Activated CD4-positive, alpha-beta memory T cell treated with anti-CD3 and anti-CD28 coated beads for 36 hours (primary cell): Measurements from ENCODE around the gene INTS7. TPM values are rescaled to one million over a fixed set of nuclear protein-coding genes. Genes with fewer than 3 reads are reported as not detected.
"Not testable (repeated sequence)": the region's sequence is repeated elsewhere in the genome, so short reads cannot be mapped to it uniquely, and the experiment has no call there.

ENCODE experiments used
- CTCF ChIA-PET: fragments of 350-600 bp; sonication (Branson Sonifier 250); formaldehyde crosslinking; loops from one replicate; lab custom pipeline; 2021; ENCODE audit warnings: antibody characterized with exemption, inconsistent platforms; lab: Charles Lee
- POLR2A ChIA-PET: fragments of 350-600 bp; sonication (Branson Sonifier 250); formaldehyde crosslinking; loops from one replicate; lab custom pipeline; 2021; ENCODE audit warnings: antibody characterized with exemption; lab: Charles Lee
- DNase-seq: peaks from one replicate; pipeline ENCODE4 v3.0.0-alpha.2; 2020
- H3K27ac Mint-ChIP-seq: one replicate; pipeline ENCODE4 v1.8.0; 2021; ENCODE audit warnings: mixed read lengths
- H3K27me3 Mint-ChIP-seq: one replicate; pipeline ENCODE4 v1.8.0; 2021; ENCODE audit warnings: mixed read lengths
- H3K36me3 Mint-ChIP-seq: one replicate; pipeline ENCODE4 v1.8.0; 2021; ENCODE audit warnings: mixed read lengths
- H3K4me1 Mint-ChIP-seq: one replicate; pipeline ENCODE4 v1.8.0; 2021; ENCODE audit warnings: low read depth, mixed read lengths
- H3K4me3 Mint-ChIP-seq: one replicate; pipeline ENCODE4 v1.8.0; 2021; ENCODE audit warnings: mild to moderate bottlenecking, mixed read lengths
- H3K9me3 Mint-ChIP-seq: one replicate; pipeline ENCODE4 v1.8.0; 2021; ENCODE audit warnings: mixed read lengths
- intact Hi-C: fragments of 100-400 bp; cut with micrococcal nuclease; formaldehyde crosslinking; loops from one replicate; pipeline ENCODE4 v1.15.1; 2023
- total RNA-seq, 2 experiments: library from RNA; stranded (reverse); gene quantifications; one replicate each; pipeline ENCODE4 v1.2.3, GENCODE V29; 2021

INTS7 gene
- total RNA-seq, 2 experiments from 2014 or later: 19.3 to 19.6 TPM

- POLR2A ChIA-PET: no interaction called here
- no peaks in the 10 kb centered on the region for H3K27me3 Mint-ChIP-seq
- intact Hi-C loops: no loop called here
Measured at GRCh38 chr1:212010004-212010403, 25.4 kb downstream of the INTS7 start.

GRCh38 chr1:212009561-212009960 is 25.8 kb downstream of the INTS7 start:
- intact Hi-C loops: no loop called here
- Mint-ChIP-seq H3K27ac (no peak overlapping the region), H3K27me3 (no peaks in the 10 kb centered on the region), H3K36me3 (peaks cover 19% of the 10 kb centered on the region), H3K4me3 (no peak overlapping the region), H3K4me1 (no peaks in the 10 kb centered on the region), H3K9me3 (no peaks in the 10 kb centered on the region)
- ChIA-PET CTCF (interaction anchor here (1.0 to 2.0 kb wide), 5 partner anchors 26 to 448 kb away, joined by 3 to 15 read pairs (median 5); partner anchors contain the start of genes DTL and INTS7), POLR2A (no interaction called here)
- DNase-seq: no peak

More at GRCh38 chr1:212010004-212010403, 25.4 kb downstream of the INTS7 start:
- CTCF ChIA-PET: interaction anchor here (1.0 to 2.0 kb wide), 5 partner anchors 25 to 448 kb away, joined by 3 to 15 read pairs (median 5); partner anchors contain the start of genes DTL and INTS7
- Mint-ChIP-seq H3K27ac (no peak overlapping the region), H3K4me3 (no peak overlapping the region), H3K36me3 (peaks cover 17% of the 10 kb centered on the region), H3K4me1 (no peaks in the 10 kb centered on the region), H3K9me3 (no peaks in the 10 kb centered on the region)
- no peak for DNase-seq

- ChIA-PET POLR2A (no interaction called here), CTCF (interaction anchor here (1.8 kb wide), 1 partner anchor 27 kb away, joined by 4 read pairs; the partner anchor contains the start of gene INTS7)
- intact Hi-C loops: no loop called here
- H3K27ac Mint-ChIP-seq: no peak overlapping the region
- peaks cover 4% of the 10 kb centered on the region for H3K4me1 Mint-ChIP-seq
- no peak for DNase-seq
- H3K27me3 Mint-ChIP-seq: no peaks in the 10 kb centered on the region
- no peaks in the 10 kb centered on the region for H3K9me3 Mint-ChIP-seq
- H3K36me3 Mint-ChIP-seq: peaks cover 18% of the 10 kb centered on the region
- no peak overlapping the region for H3K4me3 Mint-ChIP-seq
Measured at GRCh38 chr1:212007886-212008285, 27.5 kb downstream of the INTS7 start.

GRCh38 chr1:212007178-212007577 is 28.2 kb downstream of the INTS7 start:
- no peak for DNase-seq
- H3K4me1 Mint-ChIP-seq: peaks cover 7% of the 10 kb centered on the region
- H3K27ac Mint-ChIP-seq: no peak overlapping the region
- no peaks in the 10 kb centered on the region for H3K27me3 Mint-ChIP-seq
- H3K36me3 Mint-ChIP-seq: peaks cover 22% of the 10 kb centered on the region
- ChIA-PET CTCF (interaction anchor here (0.7 to 1.8 kb wide), 2 partner anchors 28 to 312 kb away, joined by 3 to 4 read pairs; partner anchors contain the start of gene INTS7), POLR2A (no interaction called here)
- no peaks in the 10 kb centered on the region for H3K9me3 Mint-ChIP-seq
- H3K4me3 Mint-ChIP-seq: no peak overlapping the region
- intact Hi-C loops: no loop called here

GRCh38 chr1:212004895-212005608 is 30.3 kb downstream of the INTS7 start:
- Mint-ChIP-seq H3K27ac (no peak overlapping the region), H3K4me1 (peaks cover 7% of the 10 kb centered on the region), H3K27me3 (no peaks in the 10 kb centered on the region), H3K36me3 (peaks cover 23% of the 10 kb centered on the region), H3K4me3 (no peak overlapping the region), H3K9me3 (no peaks in the 10 kb centered on the region)
- ChIA-PET POLR2A (no interaction called here), CTCF (interaction anchor here (1.2 kb wide), 2 partner anchors 29 to 307 kb away, joined by 3 to 4 read pairs; no protein-coding TSS in a partner anchor)
- no peak for DNase-seq
- intact Hi-C loops: no loop called here

GRCh38 chr1:212002536-212002935 is 32.8 kb downstream of the INTS7 start:
- H3K36me3 Mint-ChIP-seq: peaks cover 19% of the 10 kb centered on the region
- CTCF ChIA-PET: interaction anchor here (0.6 to 1.7 kb wide), 4 partner anchors 10 to 304 kb away, joined by 3 to 7 read pairs (median 4); partner anchors contain the start of genes DTL and INTS7
- H3K9me3 Mint-ChIP-seq: no peaks in the 10 kb centered on the region

GRCh38 chr1:211997426-211997825 is 37.9 kb downstream of the INTS7 start:
- H3K27me3 Mint-ChIP-seq, H3K27ac Mint-ChIP-seq, CTCF ChIA-PET, H3K9me3 Mint-ChIP-seq, intact Hi-C loops, H3K4me3 Mint-ChIP-seq, POLR2A ChIA-PET, H3K4me1 Mint-ChIP-seq, DNase-seq: not testable (repeated sequence)
- H3K36me3 Mint-ChIP-seq: peaks cover 10% of the 10 kb centered on the region

More at GRCh38 chr1:212002536-212002935, 32.8 kb downstream of the INTS7 start:
- POLR2A ChIA-PET: no interaction called here
- no peaks in the 10 kb centered on the region for H3K27me3 Mint-ChIP-seq
- no peak for DNase-seq
- no peak overlapping the region for H3K27ac Mint-ChIP-seq
- no peak overlapping the region for H3K4me3 Mint-ChIP-seq
- H3K4me1 Mint-ChIP-seq: peaks cover 7% of the 10 kb centered on the region
- intact Hi-C loops: no loop called here

GRCh38 chr1:211991695-211992094 is 43.7 kb downstream of the INTS7 start:
- H3K4me3 Mint-ChIP-seq: no peak overlapping the region
- intact Hi-C loops: no loop called here
- no peak overlapping the region for H3K27ac Mint-ChIP-seq
- POLR2A ChIA-PET: no interaction called here
- DNase-seq: no peak
- no peaks in the 10 kb centered on the region for H3K9me3 Mint-ChIP-seq
- peaks cover 9% of the 10 kb centered on the region for H3K36me3 Mint-ChIP-seq
- no peaks in the 10 kb centered on the region for H3K27me3 Mint-ChIP-seq
- CTCF ChIA-PET: no interaction called here
- H3K4me1 Mint-ChIP-seq: no peaks in the 10 kb centered on the region

- no peak for DNase-seq
- H3K4me1 Mint-ChIP-seq: no peaks in the 10 kb centered on the region
- intact Hi-C loops: no loop called here
- ChIA-PET CTCF (interaction anchor here (1.2 to 1.9 kb wide), 3 partner anchors 26 to 288 kb away, joined by 3 to 6 read pairs (median 4); partner anchors contain the start of genes DTL and INTS7), POLR2A (no interaction called here)
- peaks cover 21% of the 10 kb centered on the region for H3K36me3 Mint-ChIP-seq
- no peaks in the 10 kb centered on the region for H3K9me3 Mint-ChIP-seq
- H3K27me3 Mint-ChIP-seq: no peaks in the 10 kb centered on the region
- H3K4me3 Mint-ChIP-seq: no peak overlapping the region
- no peak overlapping the region for H3K27ac Mint-ChIP-seq
Measured at GRCh38 chr1:211986628-211987254, 48.6 kb downstream of the INTS7 start.

GRCh38 chr1:211985556-211986264 is 49.6 kb downstream of the INTS7 start:
- POLR2A ChIA-PET: no interaction called here

GRCh38 chr1:211978596-211978995 is 56.8 kb downstream of the INTS7 start:
- Mint-ChIP-seq H3K27ac (no peak overlapping the region), H3K4me1 (no peaks in the 10 kb centered on the region), H3K27me3 (no peaks in the 10 kb centered on the region), H3K9me3 (no peaks in the 10 kb centered on the region), H3K36me3 (peaks cover 35% of the 10 kb centered on the region), H3K4me3 (no peak overlapping the region)
- POLR2A ChIA-PET: no interaction called here
- intact Hi-C loops: no loop called here
- CTCF ChIA-PET: interaction anchor here (0.6 to 1.7 kb wide), 2 partner anchors 10 to 298 kb away, joined by 3 to 5 read pairs; no protein-coding TSS in a partner anchor
- DNase-seq: no peak

More at GRCh38 chr1:211985556-211986264, 49.6 kb downstream of the INTS7 start:
- DNase-seq: no peak
- no peaks in the 10 kb centered on the region for H3K9me3 Mint-ChIP-seq
- H3K36me3 Mint-ChIP-seq: peaks cover 23% of the 10 kb centered on the region
- CTCF ChIA-PET: interaction anchor here (1.9 kb wide), 1 partner anchor 287 kb away, joined by 6 read pairs; no protein-coding TSS in a partner anchor
- no peaks in the 10 kb centered on the region for H3K4me1 Mint-ChIP-seq
- intact Hi-C loops: no loop called here
- H3K27ac Mint-ChIP-seq: no peak overlapping the region
- H3K4me3 Mint-ChIP-seq: no peak overlapping the region
- H3K27me3 Mint-ChIP-seq: no peaks in the 10 kb centered on the region
